ENCODE results near the gene SPATA22.

- TF ChIP-seq EZH2 (IDR thresholded peaks at IDR 0.05; ENCODE audit: borderline replicate concordance, insufficient read depth, low read depth, low read length, poor library complexity, severe bottlenecking) (no peak), CTCF (IDR thresholded peaks at IDR 0.05) (no peak)
These were observed 31.2 kb downstream of the SPATA22 start for GRCh38 chr17:3440451-3440850.

Data from B cell (primary cell).